HG03135 (cell line): Measurements from ENCODE around the gene CHCHD6.
A peak's percentile ranks its signal among the peaks of the same experiment; 100 is the strongest.

Source experiments
- ATAC-seq: cut with Tn5 transposase; IDR thresholded peaks from one replicate; pipeline ENCODE4 v1.9.1; 2021; ENCODE audit warnings: mild to moderate bottlenecking, moderate library complexity; ENCODE audit not compliant: unreplicated experiment

The CHCHD6 gene

GRCh38 chr3:126936853-126937425, 232.9 kb downstream of the CHCHD6 start:
- no peak for ATAC-seq

GRCh38 chr3:126937533-126937932, 233.5 kb downstream of the CHCHD6 start:
- no peak for ATAC-seq

- ATAC-seq: no peak
Measured at GRCh38 chr3:126937973-126938372, 233.9 kb downstream of the CHCHD6 start.

GRCh38 chr3:126938520-126939337, 234.7 kb downstream of the CHCHD6 start:
- ATAC-seq: no peak

- no peak for ATAC-seq
Measured at GRCh38 chr3:126939338-126939718, 235.3 kb downstream of the CHCHD6 start.

DNA sequence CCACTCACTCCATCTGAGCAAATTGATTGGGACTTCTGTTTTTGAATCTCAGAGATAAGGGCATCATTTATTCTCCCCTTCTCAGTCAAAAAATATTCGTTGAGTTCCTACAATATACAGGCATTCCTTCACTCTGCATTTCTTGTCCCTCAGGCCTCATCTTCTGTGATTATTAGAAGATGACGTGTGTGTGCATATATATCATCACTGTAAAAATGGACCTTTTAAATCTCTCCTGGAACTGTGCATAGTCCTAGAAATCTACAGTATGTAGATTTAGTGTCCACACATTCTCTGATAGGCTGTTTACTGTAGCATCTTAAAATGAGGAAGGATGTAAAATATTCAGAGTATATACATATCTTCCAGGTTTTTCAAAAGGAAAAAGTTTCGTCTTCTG, 235.7 kb downstream of the CHCHD6 start:
- no peak for ATAC-seq

DNA sequence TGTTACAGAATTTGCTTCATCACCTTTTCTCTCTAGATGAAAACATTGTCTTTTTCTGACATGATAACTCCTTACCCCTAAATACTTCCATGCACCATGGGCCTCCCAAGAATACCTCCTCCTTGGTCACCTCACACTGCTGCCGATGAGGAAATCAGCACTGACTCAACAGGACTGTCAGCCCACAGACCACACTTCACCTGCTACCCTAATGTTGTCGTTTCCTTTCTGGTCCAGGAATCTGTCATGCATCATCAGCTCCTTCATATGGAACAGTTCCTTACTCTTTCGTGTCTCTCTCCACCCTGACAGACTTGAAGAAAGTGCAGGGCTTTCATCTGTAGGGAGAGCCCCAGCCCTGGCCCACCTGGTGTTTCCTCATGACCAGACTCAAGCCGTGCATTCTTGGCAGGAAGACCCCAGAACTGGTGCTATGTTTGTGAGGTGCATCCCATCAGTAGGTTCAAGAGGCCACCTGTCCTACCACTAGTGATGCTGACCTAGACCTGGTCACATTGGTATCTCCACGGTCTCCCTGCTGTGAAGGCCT, 237.8 kb downstream of the CHCHD6 start:
- ATAC-seq: no peak

- no peak for ATAC-seq
Measured at GRCh38 chr3:126944089-126944965, 240.3 kb downstream of the CHCHD6 start.

GRCh38 chr3:126945171-126945721, 241.2 kb downstream of the CHCHD6 start:
- no peak for ATAC-seq

DNA sequence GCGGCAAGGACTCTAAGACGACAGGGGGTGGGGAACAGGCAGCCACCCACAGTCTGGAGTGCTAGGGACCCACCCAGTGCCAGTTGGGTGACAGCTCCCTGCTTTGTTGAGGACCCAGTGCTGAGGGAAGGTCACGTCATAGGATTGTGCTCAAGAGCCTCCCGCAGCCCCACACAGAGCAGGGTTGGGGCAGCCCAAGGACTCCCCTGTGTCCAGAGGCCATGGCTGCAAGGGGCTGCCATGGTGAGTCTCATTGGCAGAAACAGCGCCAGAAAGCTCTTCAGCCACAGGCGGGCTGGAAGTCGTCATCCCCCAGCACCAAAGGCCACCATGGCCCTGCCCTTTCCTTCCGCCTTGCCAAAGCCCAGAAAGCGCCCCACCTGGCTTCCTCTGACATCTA, 241.9 kb downstream of the CHCHD6 start:
- ATAC-seq: no peak

DNA sequence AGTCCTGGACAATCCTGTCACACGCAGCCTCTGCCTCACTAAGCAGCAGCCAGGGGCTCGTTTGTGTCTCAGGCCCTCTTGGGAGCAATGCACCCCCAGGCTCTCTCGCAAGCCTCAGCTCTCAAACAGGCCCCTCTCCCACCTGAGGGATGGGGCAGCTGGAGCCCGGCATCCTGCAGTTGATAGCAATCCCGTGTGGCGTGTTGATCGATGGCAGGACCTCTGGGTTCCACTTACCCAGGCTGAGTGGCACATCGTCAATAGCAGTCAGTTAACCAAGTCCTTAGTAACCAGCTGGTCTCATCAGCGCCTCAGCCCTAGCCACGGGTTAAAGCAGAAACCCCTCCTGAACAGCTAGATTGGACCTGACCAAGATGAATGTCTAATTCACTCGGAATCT, 242.4 kb downstream of the CHCHD6 start:
- ATAC-seq: no peak

GRCh38 chr3:126947429-126947828, 243.4 kb downstream of the CHCHD6 start:
- ATAC-seq: no peak

DNA sequence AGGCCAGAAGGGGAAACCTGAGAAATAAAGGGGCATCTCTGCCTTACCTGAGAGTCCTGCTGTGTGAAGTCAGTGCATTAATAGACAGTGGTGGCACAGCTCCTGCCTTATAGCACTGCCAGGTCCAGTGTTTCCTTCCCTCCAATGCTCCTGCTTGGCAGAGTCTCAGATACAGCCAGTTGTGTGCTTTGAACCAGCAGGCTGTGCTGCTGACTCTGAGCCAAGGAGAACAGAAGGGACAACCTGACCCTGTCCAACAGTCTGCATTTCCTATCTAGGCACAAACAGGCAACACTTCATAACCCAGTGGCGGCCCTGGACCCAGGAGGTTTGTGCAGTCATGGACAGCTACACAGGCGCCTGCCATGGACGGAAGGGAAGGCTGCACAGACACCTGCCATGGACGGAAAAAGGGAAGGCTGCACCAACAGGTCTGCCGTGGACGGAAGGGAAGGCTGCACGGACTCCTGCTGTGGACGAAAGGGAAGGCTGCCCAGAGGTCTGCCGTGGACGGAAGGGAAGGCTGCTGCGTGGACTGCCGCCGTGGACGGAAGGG, 245.0 kb downstream of the CHCHD6 start:
- ATAC-seq: no peak

DNA sequence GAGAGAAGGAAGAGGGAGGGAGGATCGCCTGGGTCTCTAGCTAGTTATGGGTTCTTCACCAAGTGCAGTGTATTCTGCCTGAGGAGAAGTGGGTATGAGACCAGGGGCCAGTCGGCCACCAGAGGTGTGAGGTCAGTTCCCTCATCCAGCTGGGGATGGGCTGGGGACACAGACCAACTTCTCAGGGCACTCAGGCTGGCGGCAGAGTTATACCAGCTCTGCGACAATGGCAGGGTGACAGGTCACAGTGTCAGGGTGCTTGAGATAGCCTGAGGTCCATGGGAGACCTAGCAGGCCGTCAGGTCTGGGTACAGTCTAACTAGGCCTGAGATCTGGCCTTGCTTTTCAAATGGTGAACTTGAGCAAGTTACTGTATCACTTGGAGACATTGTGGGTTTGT, 247.5 kb downstream of the CHCHD6 start:
- no peak for ATAC-seq

DNA sequence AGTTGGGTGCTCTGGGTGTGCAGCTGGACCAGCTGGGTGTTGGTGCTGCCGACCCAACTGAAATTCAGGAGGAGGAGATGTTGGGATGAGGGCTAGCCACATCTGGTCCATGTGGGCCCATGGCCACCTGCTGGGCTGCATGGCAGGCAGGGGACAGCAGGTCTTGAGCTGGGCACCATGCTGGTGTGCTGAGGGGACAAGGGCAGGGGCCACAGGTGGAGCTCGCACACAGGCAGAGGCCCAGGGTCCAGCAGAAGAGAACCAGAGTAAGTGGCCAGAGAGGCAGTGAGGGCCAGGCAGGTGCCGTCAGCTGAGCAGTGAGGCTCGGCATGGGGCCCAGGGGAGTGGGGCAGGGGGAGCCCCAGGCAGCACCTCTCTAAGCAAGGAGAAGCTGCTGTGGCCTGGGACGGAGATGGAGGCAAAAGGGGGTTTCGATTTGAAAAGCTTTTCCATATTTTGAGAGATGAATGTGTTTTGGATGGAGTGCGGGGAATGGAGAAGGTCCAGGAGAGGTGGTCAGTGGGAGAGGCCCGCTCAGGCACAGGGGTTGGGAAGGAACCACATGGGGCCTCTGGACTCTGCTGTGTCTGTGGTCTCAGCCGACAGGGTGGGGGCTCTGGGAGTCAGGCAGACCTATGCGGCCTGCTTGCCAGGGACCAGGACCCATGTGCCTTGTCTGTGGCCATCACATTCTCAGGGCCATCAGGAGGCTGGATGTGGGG, 248.4 kb downstream of the CHCHD6 start:
- ATAC-seq: no peak

DNA sequence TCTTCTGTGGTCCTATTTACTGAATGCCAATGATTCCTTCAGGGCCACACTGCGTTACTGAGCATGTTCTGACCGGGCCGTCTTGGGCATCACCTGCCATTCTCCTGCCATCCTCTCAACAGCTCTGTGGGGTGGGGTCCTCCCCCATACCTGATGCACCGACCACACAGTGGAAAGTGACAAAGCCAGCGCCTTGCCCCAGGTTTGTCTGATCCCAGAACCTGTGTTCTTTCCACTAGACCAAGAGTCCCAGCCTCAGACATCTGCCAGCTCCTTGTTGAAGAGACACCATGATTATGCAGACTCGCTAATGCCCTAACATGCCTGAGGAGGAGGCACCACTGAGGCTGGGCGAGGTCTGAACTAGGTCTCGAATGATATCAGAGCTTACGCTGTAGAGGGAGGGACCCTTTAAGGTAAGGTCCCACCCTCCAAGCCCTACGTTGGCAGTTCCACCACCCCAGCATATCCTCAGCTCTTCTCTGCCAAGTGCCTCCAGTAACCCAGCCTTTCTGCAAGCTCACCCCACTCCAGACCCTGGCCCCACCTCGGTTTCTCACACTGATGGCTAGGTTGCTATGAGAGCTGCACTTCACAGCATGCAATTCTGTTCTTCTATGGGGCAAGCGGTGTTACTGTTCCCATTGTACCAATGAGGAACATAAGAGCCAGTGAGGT, 249.1 kb downstream of the CHCHD6 start:
- no peak for ATAC-seq

DNA sequence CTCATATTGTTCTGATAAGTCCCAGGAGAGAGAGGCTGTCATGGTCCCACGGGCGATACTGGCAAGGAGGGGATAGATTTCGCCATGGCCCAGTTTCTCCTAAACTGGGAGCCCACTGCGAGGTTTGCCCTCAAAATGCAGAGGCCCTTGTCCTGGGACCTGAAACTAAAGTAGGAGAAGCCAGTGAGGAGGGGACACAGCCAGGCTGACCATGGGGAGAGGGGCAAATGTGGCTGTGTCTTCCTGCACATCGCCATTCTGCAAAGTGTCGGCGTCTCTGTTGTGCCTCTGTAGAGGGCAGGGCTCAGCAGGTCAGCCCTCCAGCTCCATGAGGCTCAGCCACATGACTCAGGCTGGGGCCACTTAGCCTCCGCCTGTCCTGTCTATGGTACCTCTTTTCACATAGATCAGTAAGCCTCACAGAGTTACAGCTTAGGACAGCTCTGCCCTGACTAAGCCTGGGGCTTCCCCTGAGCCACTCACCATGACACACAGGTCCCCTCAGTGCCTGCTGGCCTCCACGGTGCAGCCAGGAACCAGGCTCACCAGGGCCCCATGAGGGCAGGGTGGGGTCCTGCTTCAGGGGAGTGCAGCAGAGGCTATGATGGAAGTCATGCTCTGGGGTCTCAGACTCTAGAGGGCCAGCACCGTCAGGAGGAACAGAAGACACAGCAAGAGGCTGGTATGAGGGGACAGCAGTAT, 250.3 kb downstream of the CHCHD6 start:
- peak; percentile 44 for ATAC-seq

- peak; percentile 68 for ATAC-seq
Measured at GRCh38 chr3:126955004-126955790, 251.2 kb downstream of the CHCHD6 start.
